ENCODE results near the gene RGL2.
A peak's percentile ranks its signal among the peaks of the same experiment; 100 is the strongest.
"Not testable (repeated sequence)": the region's sequence is repeated elsewhere in the genome, so short reads cannot be mapped to it uniquely, and the experiment has no call there.

RGL2 gene

GRCh38 chr6:33289784-33290315 is 8.9 kb downstream of the RGL2 start:
- Mint-ChIP-seq H3K9me3 (ENCODE audit: low read depth) (no peaks in the 10 kb centered on the region), H3K4me3 (peak overlapping the region; percentile 99), H3K27ac (peak overlapping the region; percentile 91), H3K36me3 (peaks cover 6% of the 10 kb centered on the region), H3K27me3 (no peaks in the 10 kb centered on the region), H3K4me1 (ENCODE audit: low read depth) (peaks cover 37% of the 10 kb centered on the region)

GRCh38 chr6:33288921-33289783 is 9.6 kb downstream of the RGL2 start, which contains the start of the genes PFDN6 and WDR46:
PFDN6 (plus strand) TSS chr6:33289601; CDS start chr6:33289857, 256 bp downstream.
WDR46 (minus strand) TSS chr6:33289239; CDS start chr6:33289170, 69 bp downstream.
- no peaks in the 10 kb centered on the region for H3K27me3 Mint-ChIP-seq
- H3K4me3 Mint-ChIP-seq = peak within 1 kb of the TSS; percentile 99
- peak within 1 kb of the TSS; percentile 91 for H3K27ac Mint-ChIP-seq
- H3K36me3 Mint-ChIP-seq = peaks cover 6% of the 10 kb centered on the region
- H3K9me3 Mint-ChIP-seq (ENCODE audit: low read depth) = no peaks in the 10 kb centered on the region
- H3K4me1 Mint-ChIP-seq (ENCODE audit: low read depth) = peaks cover 37% of the 10 kb centered on the region

- peak overlapping the region; percentile 99 for H3K4me3 Mint-ChIP-seq
- H3K4me1 Mint-ChIP-seq (ENCODE audit: low read depth) = peaks cover 37% of the 10 kb centered on the region
- no peaks in the 10 kb centered on the region for H3K9me3 Mint-ChIP-seq (ENCODE audit: low read depth)
- peak overlapping the region; percentile 91 for H3K27ac Mint-ChIP-seq
- H3K27me3 Mint-ChIP-seq = no peaks in the 10 kb centered on the region
- peaks cover 6% of the 10 kb centered on the region for H3K36me3 Mint-ChIP-seq
These were observed 10.4 kb downstream of the RGL2 start for GRCh38 chr6:33288141-33288920.

GRCh38 chr6:33286946-33287914 is 11.5 kb downstream of the RGL2 start:
- H3K36me3 Mint-ChIP-seq = peaks cover 6% of the 10 kb centered on the region
- H3K4me1 Mint-ChIP-seq (ENCODE audit: low read depth) = peaks cover 37% of the 10 kb centered on the region
- H3K27ac Mint-ChIP-seq = peak overlapping the region; percentile 35
- peak overlapping the region; percentile 99 for H3K4me3 Mint-ChIP-seq
- no peaks in the 10 kb centered on the region for H3K9me3 Mint-ChIP-seq (ENCODE audit: low read depth)
- H3K27me3 Mint-ChIP-seq = no peaks in the 10 kb centered on the region

- peaks cover 29% of the 10 kb centered on the region for H3K4me1 Mint-ChIP-seq (ENCODE audit: low read depth)
- not testable (repeated sequence) for H3K27ac Mint-ChIP-seq; H3K4me3 Mint-ChIP-seq; H3K36me3 Mint-ChIP-seq; H3K9me3 Mint-ChIP-seq (ENCODE audit: low read depth); H3K27me3 Mint-ChIP-seq
These were observed 13.5 kb downstream of the RGL2 start for GRCh38 chr6:33285214-33285613.

GRCh38 chr6:33280539-33280938 is 18.2 kb downstream of the RGL2 start:
- Mint-ChIP-seq H3K27ac (peak overlapping the region; percentile 61), H3K36me3 (no peaks in the 10 kb centered on the region), H3K27me3 (no peaks in the 10 kb centered on the region), H3K4me3 (no peak overlapping the region), H3K4me1 (ENCODE audit: low read depth) (peaks cover 27% of the 10 kb centered on the region), H3K9me3 (ENCODE audit: low read depth) (no peaks in the 10 kb centered on the region)

GRCh38 chr6:33279971-33280511 is 18.7 kb downstream of the RGL2 start:
- Mint-ChIP-seq H3K27me3 (no peaks in the 10 kb centered on the region), H3K4me1 (ENCODE audit: low read depth) (peaks cover 30% of the 10 kb centered on the region), H3K36me3 (no peaks in the 10 kb centered on the region), H3K27ac (no peak overlapping the region), H3K4me3 (no peak overlapping the region), H3K9me3 (ENCODE audit: low read depth) (no peaks in the 10 kb centered on the region)

GRCh38 chr6:33279257-33279695 is 19.5 kb downstream of the RGL2 start:
- Mint-ChIP-seq H3K36me3 (peaks cover 7% of the 10 kb centered on the region), H3K4me3 (no peak overlapping the region), H3K27me3 (no peaks in the 10 kb centered on the region), H3K9me3 (ENCODE audit: low read depth) (no peaks in the 10 kb centered on the region), H3K27ac (no peak overlapping the region), H3K4me1 (ENCODE audit: low read depth) (peaks cover 38% of the 10 kb centered on the region)

GRCh38 chr6:33278810-33279209 is 19.9 kb downstream of the RGL2 start:
- peaks cover 9% of the 10 kb centered on the region for H3K36me3 Mint-ChIP-seq
- H3K4me1 Mint-ChIP-seq (ENCODE audit: low read depth) = peaks cover 40% of the 10 kb centered on the region

GRCh38 chr6:33278392-33278741 is 20.4 kb downstream of the RGL2 start:
- H3K27me3 Mint-ChIP-seq = no peaks in the 10 kb centered on the region
- H3K4me1 Mint-ChIP-seq (ENCODE audit: low read depth) = peaks cover 40% of the 10 kb centered on the region
- peaks cover 13% of the 10 kb centered on the region for H3K36me3 Mint-ChIP-seq
- peak overlapping the region; percentile 84 for H3K4me3 Mint-ChIP-seq
- no peak overlapping the region for H3K27ac Mint-ChIP-seq
- no peaks in the 10 kb centered on the region for H3K9me3 Mint-ChIP-seq (ENCODE audit: low read depth)

More at GRCh38 chr6:33278810-33279209, 19.9 kb downstream of the RGL2 start:
- Mint-ChIP-seq H3K9me3 (ENCODE audit: low read depth) (no peaks in the 10 kb centered on the region), H3K27me3 (no peaks in the 10 kb centered on the region), H3K4me3 (no peak overlapping the region), H3K27ac (no peak overlapping the region)

- peaks cover 18% of the 10 kb centered on the region for H3K36me3 Mint-ChIP-seq
- H3K27ac Mint-ChIP-seq = peak overlapping the region; percentile 84
- H3K4me3 Mint-ChIP-seq = peak overlapping the region; percentile 84
- H3K9me3 Mint-ChIP-seq (ENCODE audit: low read depth) = no peaks in the 10 kb centered on the region
- H3K4me1 Mint-ChIP-seq (ENCODE audit: low read depth) = peaks cover 43% of the 10 kb centered on the region
- H3K27me3 Mint-ChIP-seq = no peaks in the 10 kb centered on the region
These were observed 20.9 kb downstream of the RGL2 start for GRCh38 chr6:33277663-33278391.

- H3K9me3 Mint-ChIP-seq (ENCODE audit: low read depth) = no peaks in the 10 kb centered on the region
- peaks cover 23% of the 10 kb centered on the region for H3K36me3 Mint-ChIP-seq
- H3K4me1 Mint-ChIP-seq (ENCODE audit: low read depth) = peaks cover 43% of the 10 kb centered on the region
- peak within 1 kb of the TSS; percentile 96 for H3K4me3 Mint-ChIP-seq
- H3K27ac Mint-ChIP-seq = peak within 1 kb of the TSS; percentile 88
- H3K27me3 Mint-ChIP-seq = no peaks in the 10 kb centered on the region
These were observed 21.7 kb downstream of the RGL2 start, which contains the start of gene B3GALT4 for GRCh38 chr6:33276864-33277662. B3GALT4 (plus strand) TSS chr6:33277123; CDS start chr6:33277420, 297 bp downstream.

GRCh38 chr6:33276581-33276863 is 22.2 kb downstream of the RGL2 start:
- Mint-ChIP-seq H3K9me3 (ENCODE audit: low read depth) (no peaks in the 10 kb centered on the region), H3K27me3 (no peaks in the 10 kb centered on the region), H3K4me1 (ENCODE audit: low read depth) (peaks cover 43% of the 10 kb centered on the region), H3K36me3 (peaks cover 23% of the 10 kb centered on the region), H3K4me3 (peak overlapping the region; percentile 96), H3K27ac (peak overlapping the region; percentile 88)
